IMR-90 (cell line): Measurements from ENCODE around the gene TRAP1. TPM values are rescaled to one million over a fixed set of nuclear protein-coding genes. Genes with fewer than 3 reads are reported as not detected.

ENCODE experiments used
- ATAC-seq: fragments of 200-7000 bp; cut with Tn5 transposase; 2 replicates; pipeline ENCODE4 v1.9.1; 2020; ENCODE audit warnings: low read depth, mild to moderate bottlenecking, moderate library complexity
- BruUV-seq: library from RNA; stranded (reverse); fragments of 400-500 nt; replicated peaks from 2 replicates; lab custom pipeline; 2021; lab: Mats Ljungman, UMichigan
- CTCF ChIA-PET: fragments of 300-600 bp; formaldehyde crosslinking; extraction: SDS; loops from one replicate; lab custom pipeline; 2021; ENCODE audit warnings: antibody characterized with exemption; lab: Yijun Ruan, JAX
- POLR2A ChIA-PET: fragments of 300-600 bp; sonication (Branson Sonifier 250); formaldehyde crosslinking; loops from one replicate; lab custom pipeline; 2022; ENCODE audit warnings: antibody characterized with exemption; ENCODE audit not compliant: unreplicated experiment; lab: Charles Lee
- DNase-seq: peaks from one replicate; pipeline ENCODE4 v3.0.0; 2013
- H2AFZ ChIP-seq: replicated peaks from 2 replicates; pipeline ENCODE3; 2013; ENCODE audit warnings: low read length, mild to moderate bottlenecking; ENCODE audit not compliant: poor library complexity
- H2AK5ac ChIP-seq: 2 replicates; pipeline ENCODE4 v1.6.1; 2013; ENCODE audit warnings: low read depth, low read length, inconsistent platforms
- H2AK9ac ChIP-seq: replicated peaks from 2 replicates; pipeline ENCODE3; 2013; ENCODE audit warnings: mild to moderate bottlenecking, low read depth, low read length, moderate library complexity; ENCODE audit not compliant: poor library complexity
- H2BK120ac ChIP-seq: 2 replicates; pipeline ENCODE4 v1.6.1; 2013; ENCODE audit warnings: low read depth, low read length, inconsistent platforms
- H2BK15ac ChIP-seq: 3 replicates; pipeline ENCODE4 v1.6.1; 2013; ENCODE audit warnings: low read depth, low read length, inconsistent platforms
- H2BK20ac ChIP-seq: 2 replicates; pipeline ENCODE4 v1.6.1; 2013; ENCODE audit warnings: low read depth, mild to moderate bottlenecking, inconsistent platforms, low read length, moderate library complexity
- H2BK5ac ChIP-seq: 2 replicates; pipeline ENCODE4 v1.6.1; 2013; ENCODE audit warnings: mild to moderate bottlenecking, low read depth, low read length, inconsistent platforms; ENCODE audit not compliant: poor library complexity, severe bottlenecking
- H3K14ac ChIP-seq: replicated peaks from 2 replicates; pipeline ENCODE4 v1.6.1; 2013; ENCODE audit warnings: low read depth, low read length, inconsistent platforms
- H3K18ac ChIP-seq: 2 replicates; pipeline ENCODE4 v1.6.1; 2013; ENCODE audit warnings: low read depth, low read length, control low read depth
- H3K23ac ChIP-seq: 2 replicates; pipeline ENCODE4 v1.6.1; 2013; ENCODE audit warnings: low read depth, low read length, inconsistent platforms
- H3K27ac ChIP-seq: 2 replicates; pipeline ENCODE4 v1.5.1; 2013; ENCODE audit warnings: mild to moderate bottlenecking, control low read depth, low read length; ENCODE audit not compliant: insufficient read depth
- H3K27me3 ChIP-seq: 2 replicates; pipeline ENCODE4 v1.6.1; 2013; ENCODE audit warnings: low read length; ENCODE audit not compliant: control insufficient read depth, insufficient read depth
- H3K36me3 ChIP-seq: 2 replicates; pipeline ENCODE4 v1.6.1; 2013; ENCODE audit warnings: low read length, mixed read lengths; ENCODE audit not compliant: control insufficient read depth, insufficient read depth
- H3K4ac ChIP-seq: 2 replicates; pipeline ENCODE4 v1.6.1; 2013; ENCODE audit warnings: low read depth, low read length, inconsistent platforms
- H3K4me1 ChIP-seq: 2 replicates; pipeline ENCODE4 v1.6.1; 2013; ENCODE audit warnings: low read length, mixed read lengths; ENCODE audit not compliant: control insufficient read depth, insufficient read depth
- H3K4me2 ChIP-seq: 2 replicates; pipeline ENCODE4 v1.6.1; 2013; ENCODE audit warnings: low read depth, mild to moderate bottlenecking, control low read depth, low read length, moderate library complexity
- H3K4me3 ChIP-seq: 2 replicates; pipeline ENCODE4 v1.5.1; 2013; ENCODE audit warnings: low read depth, mild to moderate bottlenecking, control low read depth, low read length, moderate library complexity; ENCODE audit not compliant: insufficient read depth
- H3K56ac ChIP-seq: 2 replicates; pipeline ENCODE4 v1.6.1; 2013; ENCODE audit warnings: low read length, inconsistent platforms; ENCODE audit not compliant: insufficient read depth; ENCODE audit errors: extremely low read depth
- H3K79me1 ChIP-seq, 2 experiments: 2 replicates each; pipeline ENCODE4 v1.6.1; 2013; ENCODE audit warnings: low read length in 2 of 2, inconsistent platforms in 1 of 2, low read depth in 1 of 2
- H3K9ac ChIP-seq: 2 replicates; pipeline ENCODE4 v1.6.1; 2013; ENCODE audit warnings: low read depth, low read length, control low read depth
- H3K9me1 ChIP-seq: 2 replicates; pipeline ENCODE4 v1.6.1; 2013; ENCODE audit warnings: low read length, inconsistent platforms; ENCODE audit not compliant: insufficient read depth
- H3K9me3 ChIP-seq: 2 replicates; pipeline ENCODE4 v1.6.1; 2013; ENCODE audit warnings: low read length; ENCODE audit not compliant: control insufficient read depth, insufficient read depth
- H4K20me1 ChIP-seq: 2 replicates; pipeline ENCODE4 v1.6.1; 2013; ENCODE audit warnings: low read length, inconsistent platforms; ENCODE audit not compliant: insufficient read depth
- H4K5ac ChIP-seq: 2 replicates; pipeline ENCODE4 v1.6.1; 2013; ENCODE audit warnings: mild to moderate bottlenecking, low read depth, low read length, control low read depth
- H4K8ac ChIP-seq, 2 experiments: 2 replicates each; pipeline ENCODE4 v1.6.1; 2013; ENCODE audit warnings: low read depth in 2 of 2, low read length in 2 of 2, control low read depth in 1 of 2, inconsistent platforms in 1 of 2
- H4K91ac ChIP-seq: 2 replicates; pipeline ENCODE4 v1.6.1; 2013; ENCODE audit warnings: low read depth, low read length, inconsistent platforms; ENCODE audit not compliant: insufficient read depth
- CHD1 ChIP-seq: IDR thresholded peaks from 2 replicates; pipeline ENCODE4 v1.6.1; 2012; ENCODE audit warnings: low read depth, low read length, improper control_type of control experiment
- MAFK ChIP-seq: IDR thresholded peaks from 2 replicates; pipeline ENCODE4 v1.6.1; 2012; ENCODE audit warnings: low read depth, low read length, improper control_type of control experiment
- NFE2L2 ChIP-seq: fragments of 150-350 bp; IDR thresholded peaks from 2 replicates; pipeline ENCODE4 v1.6.1; 2016; ENCODE audit warnings: low read depth, mild to moderate bottlenecking, low read length
- WGBS, 2 experiments: methylation state at CpG; one replicate each; pipeline versions ENCODE4 v1.1.5 to v1.1.7; 2013; ENCODE audit warnings: missing lambda C conversion rate in 2 of 2; ENCODE audit not compliant: insufficient read length in 1 of 2; ENCODE audit errors: extremely low coverage in 2 of 2; 5-methylcytosine and 5-hydroxymethylcytosine counted together
- dilution Hi-C: fragments of 300-500 bp; cut with HindIII; formaldehyde crosslinking; loops from one replicate; pipeline ENCODE4 v1.14.3; 2018; ENCODE audit warnings: low sequenced_read_pairs; ENCODE audit not compliant: unreplicated experiment
- in situ Hi-C: fragments of 300-500 bp; cut with MboI; formaldehyde crosslinking; loops from 3 replicates; pipeline ENCODE4 v1.14.3; 2019; ENCODE audit warnings: low sequenced_read_pairs, inconsistent platforms, mixed read lengths
- intact Hi-C: fragments of 100-400 bp; cut with micrococcal nuclease; formaldehyde crosslinking; loops from 2 replicates; pipeline ENCODE4 v1.10.0; 2022
- polyA plus RNA-seq, 3 experiments: library from polyadenylated mRNA; depleted of rRNA; stranded (reverse); fragments of >200 nt; gene quantifications; 2 replicates each; pipeline ENCODE4 v1.2.3, GENCODE V29; 2012; ENCODE audit warnings: low replicate concordance in 1 of 3
- total RNA-seq: library from RNA; depleted of rRNA; stranded (reverse); fragments of >200 nt; gene quantifications from 2 replicates; pipeline ENCODE4 v1.2.3, GENCODE V29; 2012

Gene TRAP1
- total and polyA plus RNA-seq, 2 of the 4 experiments (the other 2 are of a cell fraction) = 139 to 145 TPM

GRCh38 chr16:3652373-3653195, 64.7 kb downstream of the TRAP1 start:
- Histone ChIP-seq H2BK120ac (no peak overlapping the region), H4K91ac (no peak overlapping the region), H3K4me3 (no peak overlapping the region), H3K27ac (no peak overlapping the region), H4K8ac (no peak overlapping the region), H3K18ac (no peak overlapping the region), H3K9me1 (peaks cover 16% of the 10 kb centered on the region), H4K5ac (no peak overlapping the region), H2AFZ (no peak overlapping the region), H3K9me3 (no peaks in the 10 kb centered on the region), H4K20me1 (peaks cover 10% of the 10 kb centered on the region), H2AK5ac (no peak overlapping the region), H3K36me3 (peaks cover 42% of the 10 kb centered on the region), H2BK5ac (no peak overlapping the region), H2AK9ac (no peak overlapping the region), H2BK20ac (no peak overlapping the region), H3K56ac (no peak overlapping the region), H3K14ac (no peak overlapping the region), H3K23ac (no peak overlapping the region), H3K4ac (no peak overlapping the region), H3K4me2 (no peak overlapping the region), H2BK15ac (no peak overlapping the region), H3K9ac (no peak overlapping the region), H3K4me1 (no peaks in the 10 kb centered on the region), H3K27me3 (no peaks in the 10 kb centered on the region), H3K79me1 (peaks cover 0 to 9% of the 10 kb centered on the region in 2 experiments; a peak in 1 of 4 replicates)
- no TSS peak for BruUV-seq
- ATAC-seq (no peak), DNase-seq (no peak)
- in situ Hi-C loops (no loop called here), dilution Hi-C loops (no loop called here), intact Hi-C loops (no loop called here)
- POLR2A ChIA-PET = no interaction called here
- CTCF ChIA-PET = interaction anchor here (0.6 kb wide), 1 partner anchor 43 kb away, joined by 5 read pairs; no protein-coding TSS in a partner anchor
- WGBS, 2 experiments = 93% methylated on average over 7 of the region's 14 CpGs; no CpG with 5 or more reads in 1 of the 2 experiments
- no peak for TF ChIP-seq NFE2L2
- TF ChIP-seq CHD1 = no peak
- no peak for TF ChIP-seq MAFK
